ENCODE results near the gene MAPK10. TPM values are rescaled to one million over a fixed set of nuclear protein-coding genes. Genes with fewer than 3 reads are reported as not detected.

MAPK10 gene
- total and polyA plus RNA-seq, 10 of the 15 experiments (the other 5 are each of a cell fraction or from before 2014, with no cell fraction given): 1.1 to 4.2 (median 2.4) TPM

DNA sequence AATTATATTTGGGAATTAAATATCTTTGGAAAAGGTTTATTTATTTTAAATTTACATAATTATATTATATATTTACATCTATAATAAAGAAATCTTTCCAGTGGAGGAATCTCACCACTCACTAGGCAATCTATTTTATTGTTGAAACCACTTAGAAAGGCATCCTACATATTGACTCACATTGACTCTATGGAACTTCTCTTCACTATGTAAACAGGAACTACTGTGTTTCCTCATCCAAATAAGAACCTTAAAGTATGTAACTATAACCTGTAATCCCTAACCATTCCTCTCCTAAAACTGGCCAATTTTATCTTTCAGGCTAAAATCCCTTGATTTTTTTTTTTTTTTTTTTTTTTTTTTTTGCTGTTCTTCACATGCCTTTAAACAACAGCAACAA lies 268.7 kb downstream of the MAPK10 start (continued):
- TF ChIP-seq EZH2 (IDR thresholded peaks at IDR 0.05; ENCODE audit: borderline replicate concordance, control insufficient read depth, low read depth, low read length): no peak
- TF ChIP-seq TBL1XR1 (IDR thresholded peaks at IDR 0.05; ENCODE audit: low read depth, low read length): no peak
- TF ChIP-seq IRF4 (IDR thresholded peaks at IDR 0.05; ENCODE audit: low read depth, low read length): no peak
- no peak for TF ChIP-seq SMC3 (IDR thresholded peaks at IDR 0.05; ENCODE audit: borderline replicate concordance, low read length)
- no peak for TF ChIP-seq FOXM1 (IDR thresholded peaks at IDR 0.05; ENCODE audit: low read depth, low read length)
- TF ChIP-seq, protein P1, sequence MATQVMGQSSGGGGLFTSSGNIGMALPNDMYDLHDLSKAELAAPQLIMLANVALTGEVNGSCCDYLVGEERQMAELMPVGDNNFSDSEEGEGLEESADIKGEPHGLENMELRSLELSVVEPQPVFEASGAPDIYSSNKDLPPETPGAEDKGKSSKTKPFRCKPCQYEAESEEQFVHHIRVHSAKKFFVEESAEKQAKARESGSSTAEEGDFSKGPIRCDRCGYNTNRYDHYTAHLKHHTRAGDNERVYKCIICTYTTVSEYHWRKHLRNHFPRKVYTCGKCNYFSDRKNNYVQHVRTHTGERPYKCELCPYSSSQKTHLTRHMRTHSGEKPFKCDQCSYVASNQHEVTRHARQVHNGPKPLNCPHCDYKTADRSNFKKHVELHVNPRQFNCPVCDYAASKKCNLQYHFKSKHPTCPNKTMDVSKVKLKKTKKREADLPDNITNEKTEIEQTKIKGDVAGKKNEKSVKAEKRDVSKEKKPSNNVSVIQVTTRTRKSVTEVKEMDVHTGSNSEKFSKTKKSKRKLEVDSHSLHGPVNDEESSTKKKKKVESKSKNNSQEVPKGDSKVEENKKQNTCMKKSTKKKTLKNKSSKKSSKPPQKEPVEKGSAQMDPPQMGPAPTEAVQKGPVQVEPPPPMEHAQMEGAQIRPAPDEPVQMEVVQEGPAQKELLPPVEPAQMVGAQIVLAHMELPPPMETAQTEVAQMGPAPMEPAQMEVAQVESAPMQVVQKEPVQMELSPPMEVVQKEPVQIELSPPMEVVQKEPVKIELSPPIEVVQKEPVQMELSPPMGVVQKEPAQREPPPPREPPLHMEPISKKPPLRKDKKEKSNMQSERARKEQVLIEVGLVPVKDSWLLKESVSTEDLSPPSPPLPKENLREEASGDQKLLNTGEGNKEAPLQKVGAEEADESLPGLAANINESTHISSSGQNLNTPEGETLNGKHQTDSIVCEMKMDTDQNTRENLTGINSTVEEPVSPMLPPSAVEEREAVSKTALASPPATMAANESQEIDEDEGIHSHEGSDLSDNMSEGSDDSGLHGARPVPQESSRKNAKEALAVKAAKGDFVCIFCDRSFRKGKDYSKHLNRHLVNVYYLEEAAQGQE (IDR thresholded peaks at IDR 0.05; ENCODE audit: low read depth, low read length): no peak
- no peak for TF ChIP-seq HDGF (IDR thresholded peaks at IDR 0.05)
- TF ChIP-seq NR2C1 (IDR thresholded peaks at IDR 0.05): no peak
- TF ChIP-seq, protein P2, sequence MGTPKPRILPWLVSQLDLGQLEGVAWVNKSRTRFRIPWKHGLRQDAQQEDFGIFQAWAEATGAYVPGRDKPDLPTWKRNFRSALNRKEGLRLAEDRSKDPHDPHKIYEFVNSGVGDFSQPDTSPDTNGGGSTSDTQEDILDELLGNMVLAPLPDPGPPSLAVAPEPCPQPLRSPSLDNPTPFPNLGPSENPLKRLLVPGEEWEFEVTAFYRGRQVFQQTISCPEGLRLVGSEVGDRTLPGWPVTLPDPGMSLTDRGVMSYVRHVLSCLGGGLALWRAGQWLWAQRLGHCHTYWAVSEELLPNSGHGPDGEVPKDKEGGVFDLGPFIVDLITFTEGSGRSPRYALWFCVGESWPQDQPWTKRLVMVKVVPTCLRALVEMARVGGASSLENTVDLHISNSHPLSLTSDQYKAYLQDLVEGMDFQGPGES (IDR thresholded peaks at IDR 0.05): no peak
- TF ChIP-seq CEBPB (IDR thresholded peaks at IDR 0.05; ENCODE audit: borderline replicate concordance in 1 of 2, low read depth in 2 of 2, low read length in 2 of 2): no peak
- no peak for TF ChIP-seq HCFC1 (IDR thresholded peaks at IDR 0.05; ENCODE audit: low read length)

Measured in GM12878 (cell line).